Measurements from ENCODE around the gene MPDU1. TPM values are rescaled to one million over a fixed set of nuclear protein-coding genes. Genes with fewer than 3 reads are reported as not detected.
A peak's percentile ranks its signal among the peaks of the same experiment; 100 is the strongest.

The MPDU1 gene
- total and polyA plus RNA-seq, 2 of the 13 experiments (the other 11 are each of a cell fraction or from before 2014, with no cell fraction given): 112 to 167 TPM

DNA sequence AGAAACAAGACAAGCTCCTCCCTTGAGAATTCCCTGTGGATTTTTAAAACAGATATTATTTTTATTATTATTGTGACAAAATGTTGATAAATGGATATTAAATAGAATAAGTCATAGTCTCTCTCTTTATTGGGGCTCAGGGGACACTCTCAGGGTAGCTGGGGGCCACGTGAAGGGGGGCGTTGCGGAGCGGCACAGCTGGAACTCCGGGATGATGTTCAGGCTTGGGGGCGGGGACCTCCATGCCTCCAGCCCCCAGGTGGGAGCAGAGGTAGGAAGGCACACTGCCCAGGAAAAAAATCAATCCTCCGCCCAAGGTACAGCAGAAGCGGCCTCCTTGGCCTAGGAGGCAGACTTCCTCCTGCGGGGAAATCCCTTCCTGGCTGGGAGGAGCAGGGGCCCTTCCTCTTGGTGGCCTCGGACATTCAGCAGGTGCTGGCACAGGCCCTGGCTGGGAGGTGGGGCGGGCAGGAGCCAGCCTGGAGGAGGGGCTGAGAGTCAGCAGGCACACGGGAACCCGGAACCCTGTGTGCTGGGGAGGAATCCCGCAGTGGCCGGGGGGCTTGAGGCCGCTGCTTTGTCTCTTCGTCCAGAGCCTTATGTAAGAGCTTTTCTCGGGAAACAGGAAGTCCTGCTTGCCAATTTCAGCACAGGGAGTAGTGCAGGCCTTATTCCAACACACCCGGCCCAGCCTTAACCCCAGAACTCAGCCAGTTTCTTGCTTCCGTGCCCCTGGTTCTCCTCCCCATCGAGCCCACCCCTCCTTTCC lies 25.7 kb upstream of the MPDU1 start (continued):
- TF ChIP-seq RXRB (CRISPR knock-in tag; IDR thresholded peaks at IDR 0.05; ENCODE audit: borderline replicate concordance) (peak; percentile 54; the same call in 1 of the 2 replicates), SATB2 (CRISPR knock-in tag; IDR thresholded peaks at IDR 0.05) (no peak), HNRNPL (IDR thresholded peaks at IDR 0.05; ENCODE audit: low read depth, low read length) (peak; percentile 86), ZNF331 (CRISPR knock-in tag; IDR thresholded peaks at IDR 0.05) (peak; percentile 68; the same call in 1 of the 2 replicates), NR2F1 (CRISPR knock-in tag; IDR thresholded peaks at IDR 0.05) (no peak), SNAI1 (CRISPR knock-in tag; IDR thresholded peaks at IDR 0.05; ENCODE audit: borderline replicate concordance) (peak; percentile 71; the same call in 1 of the 2 replicates), ATF1 (CRISPR knock-in tag; IDR thresholded peaks at IDR 0.05) (0 out of 2 replicates have a peak, but pooled peaks have one; percentile 12), ZMYM4 (CRISPR knock-in tag; IDR thresholded peaks at IDR 0.05) (no peak), ZC3H13 (CRISPR knock-in tag; IDR thresholded peaks at IDR 0.05) (peak; percentile 78; the same call in 1 of the 2 replicates), ETV5 (CRISPR knock-in tag; IDR thresholded peaks at IDR 0.05; ENCODE audit: borderline replicate concordance) (peak; percentile 68; the same call in 1 of the 2 replicates), ZNF878 (CRISPR knock-in tag; IDR thresholded peaks at IDR 0.05) (no peak), ZSCAN20 (CRISPR knock-in tag; IDR thresholded peaks at IDR 0.05; ENCODE audit: borderline replicate concordance) (no peak), RBM22 (optimal IDR thresholded peaks at IDR 0.05; ENCODE audit: low read length) (no peak), BCL6 (CRISPR knock-in tag; IDR thresholded peaks at IDR 0.05) (peak; percentile 54), POGZ (CRISPR knock-in tag; IDR thresholded peaks at IDR 0.05) (peak; percentile 25; the same call in 1 of the 2 replicates), NCOR1 (IDR thresholded peaks at IDR 0.05; ENCODE audit: borderline replicate concordance, low read length) (no peak), ZNF101 (CRISPR knock-in tag; IDR thresholded peaks at IDR 0.05; ENCODE audit: borderline replicate concordance, low read depth) (no peak)
- TF ChIP-seq, protein P1, sequence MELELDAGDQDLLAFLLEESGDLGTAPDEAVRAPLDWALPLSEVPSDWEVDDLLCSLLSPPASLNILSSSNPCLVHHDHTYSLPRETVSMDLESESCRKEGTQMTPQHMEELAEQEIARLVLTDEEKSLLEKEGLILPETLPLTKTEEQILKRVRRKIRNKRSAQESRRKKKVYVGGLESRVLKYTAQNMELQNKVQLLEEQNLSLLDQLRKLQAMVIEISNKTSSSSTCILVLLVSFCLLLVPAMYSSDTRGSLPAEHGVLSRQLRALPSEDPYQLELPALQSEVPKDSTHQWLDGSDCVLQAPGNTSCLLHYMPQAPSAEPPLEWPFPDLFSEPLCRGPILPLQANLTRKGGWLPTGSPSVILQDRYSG (CRISPR knock-in tag; IDR thresholded peaks at IDR 0.05): no peak
- TF ChIP-seq, protein P2, sequence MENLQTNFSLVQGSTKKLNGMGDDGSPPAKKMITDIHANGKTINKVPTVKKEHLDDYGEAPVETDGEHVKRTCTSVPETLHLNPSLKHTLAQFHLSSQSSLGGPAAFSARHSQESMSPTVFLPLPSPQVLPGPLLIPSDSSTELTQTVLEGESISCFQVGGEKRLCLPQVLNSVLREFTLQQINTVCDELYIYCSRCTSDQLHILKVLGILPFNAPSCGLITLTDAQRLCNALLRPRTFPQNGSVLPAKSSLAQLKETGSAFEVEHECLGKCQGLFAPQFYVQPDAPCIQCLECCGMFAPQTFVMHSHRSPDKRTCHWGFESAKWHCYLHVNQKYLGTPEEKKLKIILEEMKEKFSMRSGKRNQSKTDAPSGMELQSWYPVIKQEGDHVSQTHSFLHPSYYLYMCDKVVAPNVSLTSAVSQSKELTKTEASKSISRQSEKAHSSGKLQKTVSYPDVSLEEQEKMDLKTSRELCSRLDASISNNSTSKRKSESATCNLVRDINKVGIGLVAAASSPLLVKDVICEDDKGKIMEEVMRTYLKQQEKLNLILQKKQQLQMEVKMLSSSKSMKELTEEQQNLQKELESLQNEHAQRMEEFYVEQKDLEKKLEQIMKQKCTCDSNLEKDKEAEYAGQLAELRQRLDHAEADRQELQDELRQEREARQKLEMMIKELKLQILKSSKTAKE (CRISPR knock-in tag; IDR thresholded peaks at IDR 0.05; ENCODE audit: borderline replicate concordance): peak; percentile 39; the same call in 1 of the 2 replicates
- TF ChIP-seq, protein P3, sequence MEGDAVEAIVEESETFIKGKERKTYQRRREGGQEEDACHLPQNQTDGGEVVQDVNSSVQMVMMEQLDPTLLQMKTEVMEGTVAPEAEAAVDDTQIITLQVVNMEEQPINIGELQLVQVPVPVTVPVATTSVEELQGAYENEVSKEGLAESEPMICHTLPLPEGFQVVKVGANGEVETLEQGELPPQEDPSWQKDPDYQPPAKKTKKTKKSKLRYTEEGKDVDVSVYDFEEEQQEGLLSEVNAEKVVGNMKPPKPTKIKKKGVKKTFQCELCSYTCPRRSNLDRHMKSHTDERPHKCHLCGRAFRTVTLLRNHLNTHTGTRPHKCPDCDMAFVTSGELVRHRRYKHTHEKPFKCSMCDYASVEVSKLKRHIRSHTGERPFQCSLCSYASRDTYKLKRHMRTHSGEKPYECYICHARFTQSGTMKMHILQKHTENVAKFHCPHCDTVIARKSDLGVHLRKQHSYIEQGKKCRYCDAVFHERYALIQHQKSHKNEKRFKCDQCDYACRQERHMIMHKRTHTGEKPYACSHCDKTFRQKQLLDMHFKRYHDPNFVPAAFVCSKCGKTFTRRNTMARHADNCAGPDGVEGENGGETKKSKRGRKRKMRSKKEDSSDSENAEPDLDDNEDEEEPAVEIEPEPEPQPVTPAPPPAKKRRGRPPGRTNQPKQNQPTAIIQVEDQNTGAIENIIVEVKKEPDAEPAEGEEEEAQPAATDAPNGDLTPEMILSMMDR (CRISPR knock-in tag; IDR thresholded peaks at IDR 0.05): peak; percentile 27
- TF ChIP-seq, protein P4, sequence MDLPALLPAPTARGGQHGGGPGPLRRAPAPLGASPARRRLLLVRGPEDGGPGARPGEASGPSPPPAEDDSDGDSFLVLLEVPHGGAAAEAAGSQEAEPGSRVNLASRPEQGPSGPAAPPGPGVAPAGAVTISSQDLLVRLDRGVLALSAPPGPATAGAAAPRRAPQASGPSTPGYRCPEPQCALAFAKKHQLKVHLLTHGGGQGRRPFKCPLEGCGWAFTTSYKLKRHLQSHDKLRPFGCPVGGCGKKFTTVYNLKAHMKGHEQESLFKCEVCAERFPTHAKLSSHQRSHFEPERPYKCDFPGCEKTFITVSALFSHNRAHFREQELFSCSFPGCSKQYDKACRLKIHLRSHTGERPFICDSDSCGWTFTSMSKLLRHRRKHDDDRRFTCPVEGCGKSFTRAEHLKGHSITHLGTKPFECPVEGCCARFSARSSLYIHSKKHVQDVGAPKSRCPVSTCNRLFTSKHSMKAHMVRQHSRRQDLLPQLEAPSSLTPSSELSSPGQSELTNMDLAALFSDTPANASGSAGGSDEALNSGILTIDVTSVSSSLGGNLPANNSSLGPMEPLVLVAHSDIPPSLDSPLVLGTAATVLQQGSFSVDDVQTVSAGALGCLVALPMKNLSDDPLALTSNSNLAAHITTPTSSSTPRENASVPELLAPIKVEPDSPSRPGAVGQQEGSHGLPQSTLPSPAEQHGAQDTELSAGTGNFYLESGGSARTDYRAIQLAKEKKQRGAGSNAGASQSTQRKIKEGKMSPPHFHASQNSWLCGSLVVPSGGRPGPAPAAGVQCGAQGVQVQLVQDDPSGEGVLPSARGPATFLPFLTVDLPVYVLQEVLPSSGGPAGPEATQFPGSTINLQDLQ (CRISPR knock-in tag; IDR thresholded peaks at IDR 0.05): no peak; the same call in 1 of the 2 replicates

Measured in HepG2 (cell line).